Measurements from ENCODE around the gene SRP14. TPM values are rescaled to one million over a fixed set of nuclear protein-coding genes. Genes with fewer than 3 reads are reported as not detected.

SRP14 gene
- total RNA-seq, 2 donors from 2014 or later = 174 to 197 TPM

GRCh38 chr15:40053831-40054604, 15.0 kb upstream of the SRP14 start:
- intact Hi-C loops (cut with DNase I) = no loop called here
- ATAC-seq = no peak
- DNase-seq = no peak

GRCh38 chr15:40053079-40053830, 14.3 kb upstream of the SRP14 start:
- intact Hi-C loops (cut with DNase I) = no loop called here
- DNase-seq (no peak), ATAC-seq (no peak)

- ATAC-seq (no peak), DNase-seq (no peak)
- intact Hi-C loops (cut with DNase I) = no loop called here
Measured at GRCh38 chr15:40052604-40053003, 13.6 kb upstream of the SRP14 start.

DNA sequence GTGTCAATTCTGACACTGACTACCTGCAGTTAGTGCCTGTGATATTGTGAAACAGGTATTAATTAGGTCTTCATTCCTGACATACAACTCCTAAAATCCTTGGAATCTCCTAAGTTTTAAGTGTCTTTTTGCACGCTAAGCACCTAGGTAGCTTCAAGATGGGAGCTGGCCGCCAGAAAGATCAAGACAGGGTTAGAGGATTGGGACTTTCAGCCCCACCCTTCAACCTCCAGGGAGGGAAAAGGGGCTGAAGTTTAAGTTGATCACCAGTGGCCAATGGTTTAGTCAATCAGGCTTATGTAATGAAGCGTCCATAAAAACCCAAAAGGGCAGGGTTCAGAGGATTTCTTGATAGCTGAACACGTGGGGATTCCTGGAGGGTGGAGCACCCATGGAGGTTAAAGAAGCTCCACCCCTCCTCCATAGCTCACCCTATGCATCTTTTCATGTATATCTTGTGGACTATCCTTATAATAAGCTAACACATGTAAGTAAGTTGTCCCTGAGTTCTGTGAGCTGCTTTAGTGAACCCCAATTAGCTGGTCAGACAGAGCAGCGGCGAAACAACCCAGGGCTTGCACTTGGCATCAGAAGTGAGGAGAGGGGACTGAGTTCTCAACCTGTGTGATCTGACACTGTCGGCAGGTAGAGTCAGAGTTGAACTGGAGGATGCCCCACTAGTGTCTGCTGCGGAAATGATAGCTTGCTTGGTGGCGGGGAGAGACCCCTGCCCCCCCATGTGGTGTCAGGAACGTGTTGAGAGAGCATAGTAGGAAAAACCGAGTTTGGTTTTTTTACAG, 12.8 kb upstream of the SRP14 start:
- ATAC-seq (no peak), DNase-seq (no peak)
- intact Hi-C loops (cut with DNase I) = no loop called here

- DNase-seq (no peak), ATAC-seq (no peak)
- intact Hi-C loops (cut with DNase I) = no loop called here
Measured at GRCh38 chr15:40050788-40051470, 11.9 kb upstream of the SRP14 start.

DNA sequence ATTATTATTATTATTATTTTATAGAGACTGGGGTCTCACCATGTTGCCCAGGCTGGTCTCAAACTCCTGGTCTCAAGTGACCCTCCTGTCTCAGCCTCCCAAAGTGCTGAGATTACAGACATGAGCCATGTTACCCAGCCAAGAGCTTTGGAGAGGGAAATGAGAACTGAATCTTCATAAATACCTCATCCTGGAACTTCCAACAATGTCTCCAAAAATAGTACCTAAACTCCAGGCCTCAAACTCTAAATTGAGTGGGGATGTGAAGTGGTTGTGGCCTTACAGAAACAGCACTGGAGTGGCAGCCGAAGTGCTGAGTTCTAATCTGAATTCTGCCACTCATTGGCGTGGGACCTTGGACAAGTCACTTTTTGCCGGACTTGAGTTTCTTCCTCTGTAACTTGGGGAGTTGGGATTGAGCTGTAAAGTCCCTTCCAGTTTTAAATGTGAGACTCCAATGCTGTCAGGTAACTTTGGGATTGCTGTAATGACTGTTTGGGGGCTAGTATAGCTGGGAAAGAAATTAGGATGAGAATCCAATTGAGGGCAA, 10.0 kb upstream of the SRP14 start:
- intact Hi-C loops (cut with DNase I) = loop anchor here (5.0 kb wide), 2 partner anchors 58 to 223 kb away; partner anchors contain the start of gene BMF (in 2 of the 2)

DNA sequence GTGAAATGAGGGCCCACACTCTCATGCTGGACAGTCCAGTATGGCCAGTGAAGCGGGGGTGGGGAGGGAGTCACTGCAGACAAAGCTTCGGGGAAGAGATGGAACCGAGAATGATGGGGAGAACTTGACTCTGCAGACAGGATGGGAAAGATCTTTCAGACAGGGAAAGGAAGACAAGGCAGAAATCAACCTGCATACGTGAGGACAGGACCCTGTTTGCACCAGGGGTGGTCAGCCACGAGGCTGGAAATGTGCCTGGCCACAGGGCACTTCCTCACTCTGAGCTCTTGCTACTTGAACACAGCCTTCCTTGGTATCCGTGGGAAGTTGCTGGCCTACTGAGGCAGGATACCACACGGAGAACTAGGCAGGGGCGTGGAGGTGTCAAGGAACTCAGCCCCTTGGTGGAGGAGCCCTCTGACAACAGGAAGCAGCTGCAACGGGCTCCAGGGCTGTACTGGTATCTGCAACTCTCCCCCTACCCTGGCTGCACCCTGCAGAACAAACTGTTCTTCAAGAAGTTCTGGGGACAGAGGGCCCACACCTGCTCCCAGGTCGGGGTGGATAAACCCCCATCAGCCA, 9.3 kb upstream of the SRP14 start:
- intact Hi-C loops (cut with DNase I) = loop anchor here (5.0 kb wide), 2 partner anchors 59 to 224 kb away; partner anchors contain the start of gene BMF (in 2 of the 2)
- ATAC-seq = no peak
- no peak for DNase-seq

More for the DNA sequence above, 10.0 kb upstream of the SRP14 start:
- ATAC-seq (no peak), DNase-seq (no peak)

- peak; percentile 17 to 52 for ATAC-seq
- intact Hi-C loops (cut with DNase I) = loop anchor here (5.0 kb wide), 2 partner anchors 60 to 225 kb away; partner anchors contain the start of gene BMF (in 2 of the 2)
- peak; percentile 58 for DNase-seq
Measured at GRCh38 chr15:40047415-40048210, 8.6 kb upstream of the SRP14 start.

GRCh38 chr15:40046721-40047414, 7.9 kb upstream of the SRP14 start:
- ATAC-seq (peak in 1 of 2 donors; percentile 6), DNase-seq (no peak)
- intact Hi-C loops (cut with DNase I) = loop anchor here (5.0 kb wide), 2 partner anchors 60 to 225 kb away; partner anchors contain the start of gene BMF (in 2 of the 2)

- intact Hi-C loops (cut with DNase I) = loop anchor here (1.0 to 5.0 kb wide), 4 partner anchors 62 to 229 kb away; partner anchors contain the start of gene BMF (in 2 of the 2)
- DNase-seq (no peak), ATAC-seq (no peak)
Measured at GRCh38 chr15:40045572-40046217, 6.7 kb upstream of the SRP14 start.

- DNase-seq (peak; percentile 90), ATAC-seq (peak; percentile 92 to 97)
- intact Hi-C loops (cut with DNase I) = loop anchor here (1.0 to 5.0 kb wide), 4 partner anchors 62 to 229 kb away; partner anchors contain the start of gene BMF (in 2 of the 2)
Measured at GRCh38 chr15:40044717-40045571, 6.0 kb upstream of the SRP14 start.

GRCh38 chr15:40043927-40044716, 5.1 kb upstream of the SRP14 start:
- intact Hi-C loops (cut with DNase I) = loop anchor here in 1 of 2 donors (2.0 kb wide), 1 partner anchor 173 kb away; no protein-coding TSS in a partner anchor
- no peak for DNase-seq
- no peak for ATAC-seq

DNA sequence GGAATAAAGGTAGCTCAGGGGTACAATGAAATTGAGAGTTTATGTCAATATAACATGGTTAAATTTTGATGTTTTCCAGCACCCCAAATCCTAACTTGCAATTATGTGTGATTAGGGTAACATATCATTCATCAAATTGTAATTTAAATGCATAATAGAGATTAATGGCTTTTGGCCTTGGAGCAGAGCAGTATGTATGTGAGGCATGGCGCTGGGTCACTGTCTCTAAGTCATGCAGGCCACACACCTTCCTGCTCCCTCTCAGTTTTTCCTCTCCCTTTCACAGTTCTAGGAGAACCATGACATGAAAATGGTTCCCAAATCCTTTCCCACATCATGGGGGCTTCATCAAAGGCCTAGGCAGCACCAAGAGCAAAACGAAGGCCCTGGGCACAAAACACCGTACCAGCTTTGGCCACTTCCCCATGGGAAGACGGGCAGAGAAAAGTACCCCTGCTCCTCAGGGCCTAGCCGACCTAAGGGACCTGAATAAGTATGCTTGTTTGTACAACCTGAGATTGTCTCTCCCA, 3.9 kb upstream of the SRP14 start:
- no peak for DNase-seq
- intact Hi-C loops (cut with DNase I) = no loop called here
- ATAC-seq = no peak

GRCh38 chr15:40040770-40041169, 1.8 kb upstream of the SRP14 start:
- intact Hi-C loops (cut with DNase I) = no loop called here
- DNase-seq (no peak), ATAC-seq (no peak)

Measured in left cardiac atrium (tissue), 4 donors.